Panc1 (cell line): Measurements from ENCODE around the gene AHCTF1. TPM values are rescaled to one million over a fixed set of nuclear protein-coding genes. Genes with fewer than 3 reads are reported as not detected.

ENCODE experiments used
- ATAC-seq: fragments of 200-7000 bp; cut with Tn5 transposase; 2 replicates; pipeline ENCODE4 v1.9.1; 2020; ENCODE audit warnings: mild to moderate bottlenecking, moderate library complexity
- BruUV-seq: library from RNA; stranded (reverse); fragments of 400-500 nt; replicated peaks from 2 replicates; lab custom pipeline; 2021; lab: Mats Ljungman, UMichigan
- CTCF ChIA-PET: fragments of 300-600 bp; sonication (Branson Sonifier 250); formaldehyde crosslinking; loops from one replicate; lab custom pipeline; 2022; ENCODE audit warnings: antibody characterized with exemption; lab: Charles Lee
- POLR2A ChIA-PET: fragments of 300-600 bp; sonication (Branson Sonifier 250); formaldehyde crosslinking; loops from one replicate; lab custom pipeline; 2022; ENCODE audit warnings: antibody characterized with exemption; lab: Charles Lee
- DNase-seq: peaks from one replicate; pipeline ENCODE4 v3.0.0-alpha.2; 2010; ENCODE audit warnings: low read depth, low spot score
- H3K27ac ChIP-seq: 2 replicates; pipeline ENCODE4 v1.5.1; 2011; ENCODE audit warnings: mild to moderate bottlenecking, low read length, inconsistent platforms
- H3K27me3 ChIP-seq: fragments of 200-500 bp; sonication (Bioruptor generic); 2 replicates; pipeline ENCODE4 v1.6.0; 2014; ENCODE audit warnings: low read length, inconsistent platforms; ENCODE audit not compliant: control insufficient read depth, insufficient read depth
- H3K36me3 ChIP-seq: fragments of 200-500 bp; sonication (Bioruptor generic); 2 replicates; pipeline ENCODE4 v1.5.1; 2014; ENCODE audit warnings: inconsistent platforms, mild to moderate bottlenecking, low read length, moderate library complexity; ENCODE audit not compliant: control insufficient read depth, insufficient read depth
- H3K4me1 ChIP-seq: 2 replicates; pipeline ENCODE4 v1.5.1; 2011; ENCODE audit warnings: inconsistent platforms, mild to moderate bottlenecking, low read length, moderate library complexity; ENCODE audit not compliant: control insufficient read depth, insufficient read depth
- H3K4me3 ChIP-seq, 2 experiments: 2 replicates each; pipeline ENCODE4 v1.5.1; 2011 to 2012; ENCODE audit warnings: low read depth in 2 of 2, low read length in 2 of 2, mild to moderate bottlenecking in 2 of 2, inconsistent platforms in 1 of 2, moderate library complexity in 1 of 2
- H3K9me3 ChIP-seq: fragments of 200-500 bp; sonication (Bioruptor generic); 2 replicates; pipeline ENCODE4 v1.5.1; 2014; ENCODE audit warnings: low read depth, mild to moderate bottlenecking, inconsistent platforms, low read length, moderate library complexity; ENCODE audit not compliant: control insufficient read depth, insufficient read depth
- POLR2AphosphoS5 ChIP-seq: IDR thresholded peaks from 2 replicates; pipeline ENCODE4 v1.6.1; 2012; ENCODE audit warnings: mild to moderate bottlenecking, low read depth, low read length, moderate library complexity
- SIN3A ChIP-seq: IDR thresholded peaks from 2 replicates; pipeline ENCODE4 v1.6.1; 2012; ENCODE audit warnings: low read depth, mild to moderate bottlenecking, low read length, moderate library complexity, borderline replicate concordance; ENCODE audit not compliant: insufficient read depth
- TCF7L2 ChIP-seq: IDR thresholded peaks from 2 replicates; pipeline ENCODE4 v1.6.1; 2011; ENCODE audit warnings: mild to moderate bottlenecking, low read depth, low read length, inconsistent platforms
- in situ Hi-C: cut with HindIII; loops from 2 replicates; pipeline ENCODE4 v1.10.0; 2016; ENCODE audit warnings: low sequenced_read_pairs, low pct_unique_long_range_greater_than_20kb
- intact Hi-C: fragments of 100-400 bp; cut with micrococcal nuclease; formaldehyde crosslinking; loops from one replicate; pipeline ENCODE4 v1.10.0; 2022; ENCODE audit not compliant: unreplicated experiment
- total RNA-seq: library from RNA; stranded (reverse); gene quantifications from one replicate; pipeline ENCODE4 v1.2.1, GENCODE V29; 2021; ENCODE audit not compliant: unreplicated experiment
- TF ChIP-seq, protein P1 (sequence below), 2 experiments: IDR thresholded peaks; 2 replicates each; pipeline ENCODE4 v1.6.1; 2011 to 2012; ENCODE audit warnings: low read depth in 2 of 2, control low read depth in 1 of 2, low read length in 1 of 2, mild to moderate bottlenecking in 1 of 2, moderate library complexity in 1 of 2; ENCODE audit not compliant: insufficient read depth in 1 of 2
- TF ChIP-seq, protein P2 (sequence below): fragments of 450-650 bp; IDR thresholded peaks from 2 replicates; pipeline ENCODE4 v1.5.1; 2017; ENCODE audit warnings: mild to moderate bottlenecking

The AHCTF1 gene
- total RNA-seq, 1 experiment from 2014 or later: 49.9 TPM

DNA sequence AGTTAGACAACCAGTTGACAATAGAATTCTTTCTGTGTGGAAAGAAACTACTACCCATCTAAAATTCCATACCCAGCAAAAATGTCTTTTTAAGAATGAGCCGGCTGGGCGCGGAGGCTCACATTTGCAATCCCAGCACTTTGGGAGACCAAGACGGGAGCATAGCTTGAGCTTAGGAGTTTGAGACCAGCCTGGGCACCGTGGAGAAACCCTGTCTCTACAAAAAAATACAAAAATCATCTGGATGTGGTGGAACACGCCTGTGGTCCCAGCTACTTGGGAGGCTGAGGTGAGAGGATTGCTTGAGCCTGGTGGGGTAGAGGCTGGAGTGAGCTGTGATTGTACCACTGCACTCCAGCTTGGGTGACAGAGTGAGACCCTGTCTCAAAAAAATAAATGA is 128.4 kb downstream of the AHCTF1 start:
- Histone ChIP-seq H3K27me3 (no peaks in the 10 kb centered on the region; the same call in 1 of the 2 replicates), H3K9me3 (no peaks in the 10 kb centered on the region), H3K4me3 (no peak overlapping the region), H3K36me3 (no peaks in the 10 kb centered on the region), H3K4me1 (no peaks in the 10 kb centered on the region), H3K27ac (no peak overlapping the region)
- in situ Hi-C loops: no loop called here
- intact Hi-C loops: no loop called here
- CTCF ChIA-PET: no interaction called here
- no peak for DNase-seq
- ATAC-seq: no peak
- TF ChIP-seq POLR2AphosphoS5 (no peak), SIN3A (no peak), TCF7L2 (no peak)
- TF ChIP-seq, protein P1, sequence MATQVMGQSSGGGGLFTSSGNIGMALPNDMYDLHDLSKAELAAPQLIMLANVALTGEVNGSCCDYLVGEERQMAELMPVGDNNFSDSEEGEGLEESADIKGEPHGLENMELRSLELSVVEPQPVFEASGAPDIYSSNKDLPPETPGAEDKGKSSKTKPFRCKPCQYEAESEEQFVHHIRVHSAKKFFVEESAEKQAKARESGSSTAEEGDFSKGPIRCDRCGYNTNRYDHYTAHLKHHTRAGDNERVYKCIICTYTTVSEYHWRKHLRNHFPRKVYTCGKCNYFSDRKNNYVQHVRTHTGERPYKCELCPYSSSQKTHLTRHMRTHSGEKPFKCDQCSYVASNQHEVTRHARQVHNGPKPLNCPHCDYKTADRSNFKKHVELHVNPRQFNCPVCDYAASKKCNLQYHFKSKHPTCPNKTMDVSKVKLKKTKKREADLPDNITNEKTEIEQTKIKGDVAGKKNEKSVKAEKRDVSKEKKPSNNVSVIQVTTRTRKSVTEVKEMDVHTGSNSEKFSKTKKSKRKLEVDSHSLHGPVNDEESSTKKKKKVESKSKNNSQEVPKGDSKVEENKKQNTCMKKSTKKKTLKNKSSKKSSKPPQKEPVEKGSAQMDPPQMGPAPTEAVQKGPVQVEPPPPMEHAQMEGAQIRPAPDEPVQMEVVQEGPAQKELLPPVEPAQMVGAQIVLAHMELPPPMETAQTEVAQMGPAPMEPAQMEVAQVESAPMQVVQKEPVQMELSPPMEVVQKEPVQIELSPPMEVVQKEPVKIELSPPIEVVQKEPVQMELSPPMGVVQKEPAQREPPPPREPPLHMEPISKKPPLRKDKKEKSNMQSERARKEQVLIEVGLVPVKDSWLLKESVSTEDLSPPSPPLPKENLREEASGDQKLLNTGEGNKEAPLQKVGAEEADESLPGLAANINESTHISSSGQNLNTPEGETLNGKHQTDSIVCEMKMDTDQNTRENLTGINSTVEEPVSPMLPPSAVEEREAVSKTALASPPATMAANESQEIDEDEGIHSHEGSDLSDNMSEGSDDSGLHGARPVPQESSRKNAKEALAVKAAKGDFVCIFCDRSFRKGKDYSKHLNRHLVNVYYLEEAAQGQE (IDR thresholded peaks at IDR 0.05; ENCODE audit: insufficient read depth in 1 of 2, low read depth in 2 of 2, low read length in 1 of 2): no peak
- TF ChIP-seq, protein P2, sequence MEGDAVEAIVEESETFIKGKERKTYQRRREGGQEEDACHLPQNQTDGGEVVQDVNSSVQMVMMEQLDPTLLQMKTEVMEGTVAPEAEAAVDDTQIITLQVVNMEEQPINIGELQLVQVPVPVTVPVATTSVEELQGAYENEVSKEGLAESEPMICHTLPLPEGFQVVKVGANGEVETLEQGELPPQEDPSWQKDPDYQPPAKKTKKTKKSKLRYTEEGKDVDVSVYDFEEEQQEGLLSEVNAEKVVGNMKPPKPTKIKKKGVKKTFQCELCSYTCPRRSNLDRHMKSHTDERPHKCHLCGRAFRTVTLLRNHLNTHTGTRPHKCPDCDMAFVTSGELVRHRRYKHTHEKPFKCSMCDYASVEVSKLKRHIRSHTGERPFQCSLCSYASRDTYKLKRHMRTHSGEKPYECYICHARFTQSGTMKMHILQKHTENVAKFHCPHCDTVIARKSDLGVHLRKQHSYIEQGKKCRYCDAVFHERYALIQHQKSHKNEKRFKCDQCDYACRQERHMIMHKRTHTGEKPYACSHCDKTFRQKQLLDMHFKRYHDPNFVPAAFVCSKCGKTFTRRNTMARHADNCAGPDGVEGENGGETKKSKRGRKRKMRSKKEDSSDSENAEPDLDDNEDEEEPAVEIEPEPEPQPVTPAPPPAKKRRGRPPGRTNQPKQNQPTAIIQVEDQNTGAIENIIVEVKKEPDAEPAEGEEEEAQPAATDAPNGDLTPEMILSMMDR: no peak
- BruUV-seq: no TSS peak
- POLR2A ChIA-PET: no interaction called here

DNA sequence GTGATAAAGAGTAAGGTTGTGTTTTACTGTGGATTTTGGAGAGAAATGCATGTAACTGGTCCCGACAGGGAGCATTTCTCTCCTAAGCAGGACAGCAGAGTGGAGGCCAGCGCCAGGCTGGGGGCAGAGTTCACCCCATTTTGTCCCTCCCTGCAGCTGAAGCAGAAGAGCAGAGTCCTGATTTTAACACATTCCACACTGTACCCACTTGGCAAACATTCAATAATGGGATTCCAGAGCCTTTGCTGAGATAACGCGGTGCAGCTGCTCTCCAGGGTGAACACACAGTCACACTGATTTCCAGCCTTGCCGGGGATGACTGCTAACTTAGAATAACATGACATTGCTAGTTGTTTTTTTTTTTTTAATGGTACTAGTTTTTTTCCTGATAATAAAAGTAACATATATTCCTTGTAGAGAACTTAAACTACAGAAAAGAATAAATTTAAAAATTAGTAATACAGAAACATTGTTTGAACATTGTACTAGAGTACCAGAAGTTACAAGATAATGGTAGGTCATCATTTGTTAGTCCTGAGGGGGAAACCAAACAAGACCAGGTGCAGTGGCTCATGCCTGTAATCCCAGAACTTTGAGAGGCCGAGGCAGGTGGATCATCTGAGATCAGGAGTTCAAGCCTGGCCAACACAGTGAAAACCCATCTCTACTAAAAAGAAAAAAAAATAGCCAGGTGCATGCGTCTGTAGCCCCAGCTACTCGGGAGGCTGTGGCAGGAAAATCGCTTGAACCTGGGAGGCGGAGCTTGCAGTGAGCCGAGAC is 130.3 kb downstream of the AHCTF1 start:
- in situ Hi-C loops: no loop called here
- Histone ChIP-seq H3K27ac (no peak overlapping the region), H3K9me3 (no peaks in the 10 kb centered on the region), H3K36me3 (no peaks in the 10 kb centered on the region), H3K4me3 (no peak overlapping the region), H3K27me3 (no peaks in the 10 kb centered on the region; the same call in 1 of the 2 replicates), H3K4me1 (no peaks in the 10 kb centered on the region)
- ATAC-seq (no peak), DNase-seq (no peak)
- CTCF ChIA-PET: no interaction called here
- no TSS peak for BruUV-seq
- TF ChIP-seq POLR2AphosphoS5 (no peak), SIN3A (no peak), TCF7L2 (no peak)
- TF ChIP-seq, protein P1 (IDR thresholded peaks at IDR 0.05; ENCODE audit: insufficient read depth in 1 of 2, low read depth in 2 of 2, low read length in 1 of 2): no peak
- TF ChIP-seq, protein P2: no peak
- intact Hi-C loops: no loop called here
- POLR2A ChIA-PET: no interaction called here
